NCI-H82 treated with DMSO at 0.1 percent for 48 hours (cell line): ENCODE measurements around the gene TMEM181.
"Not testable (repeated sequence)": the region's sequence is repeated elsewhere in the genome, so short reads cannot be mapped to it uniquely, and the experiment has no call there.

ENCODE experiments used
- DNase-seq: peaks from one replicate; lab custom pipeline; 2025; ENCODE audit not compliant: unreplicated experiment; lab: John Stamatoyannopoulos, UW

The TMEM181 gene

DNA sequence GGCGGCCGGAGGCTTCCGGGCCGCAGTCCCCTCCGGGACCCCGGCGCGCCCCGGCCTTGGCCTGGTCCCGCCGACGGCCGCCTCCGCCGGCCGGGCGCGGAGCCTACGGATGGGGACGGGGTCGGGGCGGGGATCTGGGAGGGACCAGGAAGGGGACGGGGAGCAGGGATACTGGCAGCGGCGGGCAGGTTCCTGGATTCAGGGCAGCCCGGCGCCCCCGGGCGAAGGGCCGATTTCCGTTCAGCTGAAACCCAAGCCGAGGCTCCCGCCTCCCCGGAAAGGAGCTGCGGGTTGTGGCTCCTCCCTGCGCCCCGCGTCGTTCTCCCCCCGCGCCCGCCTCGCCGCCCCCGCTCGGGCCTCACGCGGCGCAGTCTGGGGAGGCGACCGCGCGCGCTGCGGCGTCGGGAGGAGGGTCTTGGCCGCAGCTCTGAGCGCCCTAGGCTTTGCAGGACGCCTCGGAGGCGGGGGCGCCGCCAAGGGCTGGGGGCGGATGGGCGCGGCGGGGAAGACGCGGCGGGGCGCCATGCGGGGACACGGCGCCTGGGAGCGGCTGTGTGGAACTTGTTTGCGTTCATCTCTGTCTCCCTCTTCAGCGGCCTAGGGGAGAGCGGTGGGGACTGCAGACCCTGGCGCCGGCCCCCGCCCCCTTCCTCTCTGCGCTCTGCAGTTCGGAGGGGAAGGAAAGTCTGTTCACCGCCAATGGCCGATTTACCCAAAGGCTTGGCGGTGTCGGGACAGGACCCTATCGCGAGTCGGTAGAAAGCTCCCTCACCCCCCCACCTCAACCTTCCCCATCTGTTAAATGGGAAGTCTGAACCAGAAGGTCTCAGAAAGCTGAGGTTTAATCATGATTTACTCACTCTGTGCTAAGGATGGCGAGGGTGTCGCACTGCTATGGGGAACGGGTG is 22.7 kb upstream of the TMEM181 start:
- peak; percentile 31 for DNase-seq

GRCh38 chr6:158538741-158539140 is 21.1 kb upstream of the TMEM181 start:
- DNase-seq = no peak

DNA sequence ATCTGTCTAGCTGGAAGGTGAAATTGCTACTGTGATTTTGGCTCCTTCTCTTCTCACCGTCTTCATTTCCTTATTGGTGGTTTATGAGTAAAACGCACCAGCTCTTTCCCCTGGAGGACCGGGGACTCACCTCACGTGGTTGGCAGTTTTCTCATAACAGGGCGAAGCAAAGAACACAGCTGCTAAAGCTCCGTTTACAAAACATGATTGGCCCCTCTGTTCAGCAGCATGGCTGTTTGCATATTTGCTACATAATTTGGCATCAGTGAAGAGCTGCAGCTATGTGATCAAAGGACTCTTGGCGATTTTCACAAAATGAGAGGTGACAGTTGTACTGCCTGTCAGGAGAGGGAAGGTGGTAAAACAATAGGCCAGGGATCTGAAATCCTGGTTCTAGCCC is 20.5 kb upstream of the TMEM181 start:
- no peak for DNase-seq

DNA sequence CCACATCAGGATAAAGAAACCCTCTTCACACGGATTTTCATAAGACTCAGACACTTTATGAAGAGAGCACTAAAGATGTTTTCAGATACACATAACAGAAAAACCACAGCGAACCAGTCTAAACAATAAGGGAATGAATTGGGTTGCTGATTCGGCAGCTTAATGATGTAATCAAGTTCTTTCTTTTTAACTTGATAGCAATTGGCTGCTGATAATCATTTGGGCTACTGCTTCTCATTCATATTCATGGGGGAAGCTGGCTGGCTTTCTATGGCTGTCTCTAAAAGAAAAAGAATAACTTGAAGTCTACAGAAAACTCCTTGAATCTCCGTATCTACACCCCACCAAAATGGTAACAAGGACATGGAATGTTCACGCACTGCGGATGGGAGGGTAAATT is 20.0 kb upstream of the TMEM181 start:
- DNase-seq = no peak

DNA sequence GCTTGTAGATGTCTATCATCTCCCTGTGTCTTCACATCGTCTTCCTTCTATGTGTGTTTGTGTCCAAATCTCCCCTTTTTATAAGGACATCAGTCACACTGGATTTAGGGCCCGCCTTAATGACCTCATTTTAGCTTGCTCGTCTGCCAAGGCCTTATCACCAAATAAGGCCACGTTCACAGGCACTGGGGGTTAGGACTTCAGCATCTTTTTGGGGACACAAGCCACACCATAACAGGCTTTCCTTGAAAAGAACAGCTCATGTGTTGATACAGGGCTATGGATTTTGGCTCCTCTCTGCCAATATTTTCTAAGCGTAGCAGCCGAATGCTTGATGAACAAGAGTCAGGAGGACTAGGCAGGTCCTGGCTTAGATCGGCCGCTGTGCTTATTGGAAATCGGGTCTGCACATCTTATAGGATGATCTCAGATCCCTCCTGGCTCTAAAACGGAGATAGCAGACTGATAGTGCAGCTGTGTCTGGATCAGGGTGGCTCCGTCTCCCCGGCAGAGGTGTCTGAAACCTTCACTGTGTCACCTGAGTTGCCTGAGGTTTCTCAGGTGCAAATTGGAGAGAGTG is 16.2 kb upstream of the TMEM181 start:
- DNase-seq = no peak

DNA sequence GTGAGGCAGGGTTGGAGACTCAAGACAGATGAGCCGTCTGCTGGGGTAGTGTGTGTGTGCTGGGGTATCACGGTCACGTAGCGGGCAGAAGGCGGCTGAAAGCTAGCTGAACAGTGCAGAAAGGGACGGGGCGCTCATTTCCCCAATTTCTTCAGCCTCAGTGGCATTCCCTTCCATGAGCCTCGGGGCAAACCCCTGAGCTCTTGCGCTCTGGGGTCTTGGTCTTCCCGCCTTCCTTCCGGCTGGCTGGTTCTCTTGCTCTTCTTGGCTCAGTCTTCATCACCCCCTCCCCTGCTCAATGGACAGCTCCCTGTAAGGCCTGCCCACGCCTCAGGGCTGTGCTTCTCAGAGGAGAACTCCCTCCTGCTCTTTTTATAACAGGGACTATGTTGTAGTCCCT is 15.5 kb upstream of the TMEM181 start:
- no peak for DNase-seq

DNA sequence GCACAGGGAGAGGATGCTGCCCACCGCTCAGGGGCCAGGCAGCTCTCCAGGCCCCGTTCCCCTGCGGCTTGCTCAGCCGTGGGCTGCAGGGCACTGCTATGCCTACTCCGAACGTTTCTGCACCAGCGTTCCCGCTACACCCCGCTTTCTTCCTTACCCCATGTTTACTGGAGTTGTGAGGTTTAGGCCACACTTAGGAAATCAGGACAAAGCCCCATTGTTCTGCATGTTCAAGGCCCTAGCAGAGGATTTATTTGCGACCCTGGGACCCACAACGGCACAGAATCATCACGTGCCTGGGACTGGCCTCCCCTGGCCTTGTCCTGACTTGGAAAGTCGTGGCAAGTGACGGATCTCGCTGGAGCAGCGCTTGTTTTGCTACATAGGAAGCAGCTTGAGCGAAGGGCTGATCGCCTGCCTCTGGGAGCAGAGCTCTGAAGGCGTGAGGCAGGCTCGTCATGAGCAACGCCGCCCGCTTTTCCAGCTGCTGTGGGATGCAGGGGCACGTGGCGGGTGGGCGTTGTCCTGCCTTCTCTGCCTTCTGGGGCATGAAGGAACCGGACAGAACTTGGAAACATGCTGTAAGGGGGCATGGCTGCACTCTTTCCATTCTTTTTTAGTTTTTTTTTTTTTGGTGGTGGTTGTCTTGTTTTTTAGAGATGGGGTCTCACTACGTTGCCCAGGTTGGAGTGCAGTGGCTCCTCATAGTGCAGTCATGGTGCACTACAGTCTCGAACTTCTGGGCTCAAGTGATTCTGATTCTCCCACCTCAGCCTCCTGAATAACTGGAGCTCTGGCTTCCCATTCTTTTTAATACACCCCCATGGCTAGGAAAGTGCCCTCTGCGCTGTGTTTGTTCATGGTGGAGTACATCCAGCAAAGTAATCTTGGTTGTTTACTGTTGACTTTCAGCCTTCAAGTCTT is 14.6 kb upstream of the TMEM181 start:
- DNase-seq = no peak

DNA sequence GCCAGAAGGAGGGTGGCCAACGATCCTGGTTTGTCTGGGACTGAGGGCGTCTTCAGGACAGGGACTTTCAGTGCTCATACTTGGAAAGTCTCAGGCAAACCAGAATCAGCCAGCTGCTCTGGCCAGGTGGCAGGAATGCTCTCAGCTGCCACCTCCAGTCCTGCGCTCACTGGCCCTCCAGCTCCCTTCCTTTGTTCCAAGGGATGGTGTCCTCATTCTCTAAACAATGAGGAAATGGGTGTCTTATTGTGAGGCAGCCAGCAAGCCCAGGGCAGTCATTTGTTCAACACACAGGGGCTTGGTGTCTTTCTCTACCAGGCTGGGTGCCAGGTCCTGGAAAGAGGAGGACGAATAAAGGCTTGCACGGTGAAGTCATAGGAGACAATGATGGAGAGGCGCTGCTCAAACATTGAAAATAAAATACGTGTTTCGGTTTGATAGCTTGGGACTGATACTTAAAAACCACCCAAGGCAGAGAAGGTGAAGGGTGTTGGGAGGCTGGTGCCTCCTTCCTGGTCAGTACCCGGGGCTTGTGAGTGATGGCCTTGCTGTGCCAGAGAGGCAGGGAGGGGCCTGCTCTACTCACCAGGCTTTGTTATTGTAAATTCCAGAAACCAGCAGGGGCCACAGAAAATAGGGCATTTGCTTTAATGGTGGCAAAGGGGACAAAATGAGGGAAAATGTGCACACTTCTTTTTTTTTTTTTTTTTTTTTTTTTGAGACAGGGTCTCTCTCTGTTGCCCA is 11.3 kb upstream of the TMEM181 start:
- no peak for DNase-seq

- no peak for DNase-seq
Observed at GRCh38 chr6:158552055-158552795, 7.7 kb upstream of the TMEM181 start.

DNA sequence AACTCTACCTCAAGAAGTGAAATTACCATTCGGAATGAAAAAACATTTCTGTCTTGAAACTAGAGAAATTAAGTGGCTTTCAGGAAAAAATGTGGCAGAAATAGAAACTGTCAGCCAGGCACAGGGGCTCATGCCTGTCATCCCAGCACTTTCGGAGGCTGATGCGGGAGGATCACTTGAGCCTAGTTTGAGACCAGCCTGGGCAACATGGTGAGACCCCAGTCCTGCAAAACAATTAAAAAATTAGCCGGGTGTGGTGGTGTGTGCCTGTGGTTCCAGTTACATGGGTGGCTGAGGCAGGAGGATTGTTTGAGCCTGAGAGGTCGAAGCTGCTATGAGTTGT is 7.1 kb upstream of the TMEM181 start:
- DNase-seq = no peak

GRCh38 chr6:158554611-158555361 is 5.1 kb upstream of the TMEM181 start:
- no peak for DNase-seq

DNA sequence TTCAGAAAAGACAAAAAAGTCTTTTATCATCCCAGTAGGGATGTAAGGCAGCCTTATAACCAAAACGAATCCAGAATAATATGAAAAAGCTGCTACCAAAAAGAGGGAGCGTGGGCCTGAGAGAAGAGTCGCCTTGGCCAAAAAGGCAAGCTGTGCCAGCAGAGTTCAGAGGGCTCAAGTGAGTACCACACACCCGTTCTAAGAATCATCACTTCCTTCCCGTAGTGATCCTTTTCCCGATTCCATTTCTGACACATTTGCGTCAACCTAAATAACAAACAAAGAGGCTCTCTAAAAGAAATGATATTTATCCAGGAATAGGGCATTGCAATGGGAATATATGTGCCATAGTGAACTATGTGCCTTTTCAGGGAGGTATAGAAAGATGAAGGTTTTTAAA is 3.8 kb upstream of the TMEM181 start:
- no peak for DNase-seq

DNA sequence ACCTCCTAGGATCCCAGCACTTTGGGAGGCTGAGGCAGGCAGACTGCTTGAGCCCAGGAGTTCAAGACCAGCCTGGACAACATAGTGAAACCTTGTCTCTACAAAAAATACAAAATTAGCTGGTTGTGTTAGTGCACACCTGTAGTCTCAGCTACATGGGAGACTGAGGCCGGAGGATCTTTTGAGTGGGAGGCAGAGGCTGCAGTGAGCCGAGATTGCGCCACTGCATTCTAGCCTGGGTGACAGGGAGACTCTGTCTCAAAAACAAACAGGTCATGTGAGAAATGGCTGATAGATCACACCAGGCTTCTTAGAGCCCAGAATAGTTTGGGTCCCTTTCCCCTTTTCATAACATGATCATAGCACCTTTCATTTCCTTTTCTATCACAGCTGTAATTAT is 2.8 kb upstream of the TMEM181 start:
- not testable (repeated sequence) for DNase-seq

GRCh38 chr6:158557927-158558326 is 2.0 kb upstream of the TMEM181 start:
- DNase-seq = no peak

GRCh38 chr6:158558415-158559306 is 1.2 kb upstream of the TMEM181 start:
- peak; percentile 41 for DNase-seq

GRCh38 chr6:158559338-158559894 is 475 bp upstream of the TMEM181 start:
- no peak for DNase-seq

GRCh38 chr6:158560836-158561320 is 987 bp downstream of the TMEM181 start:
- no peak for DNase-seq

- no peak for DNase-seq
Observed at GRCh38 chr6:158561321-158561884, 1.5 kb downstream of the TMEM181 start.
